Loucy (cell line): ENCODE results near the gene ATP6V1G1.

Experiments used
- CTCF ChIP-seq: fragments of 200-600 bp; sonication (generic); conservative IDR thresholded peaks from 2 replicates; pipeline ENCODE4 v1.5.1; 2014; ENCODE audit warnings: mild to moderate bottlenecking, antibody characterized with exemption, low read length
- EZH2phosphoT487 ChIP-seq: fragments of 200-600 bp; IDR thresholded peaks from 2 replicates; pipeline ENCODE4 v1.6.1; 2018; ENCODE audit warnings: antibody characterized with exemption, mild to moderate bottlenecking, moderate library complexity, borderline replicate concordance

GRCh38 chr9:114634387-114634786 is 46.8 kb downstream of the ATP6V1G1 start:
- TF ChIP-seq CTCF (no peak), EZH2phosphoT487 (no peak)
